ENCODE measurements around the gene PKIB.

DNA sequence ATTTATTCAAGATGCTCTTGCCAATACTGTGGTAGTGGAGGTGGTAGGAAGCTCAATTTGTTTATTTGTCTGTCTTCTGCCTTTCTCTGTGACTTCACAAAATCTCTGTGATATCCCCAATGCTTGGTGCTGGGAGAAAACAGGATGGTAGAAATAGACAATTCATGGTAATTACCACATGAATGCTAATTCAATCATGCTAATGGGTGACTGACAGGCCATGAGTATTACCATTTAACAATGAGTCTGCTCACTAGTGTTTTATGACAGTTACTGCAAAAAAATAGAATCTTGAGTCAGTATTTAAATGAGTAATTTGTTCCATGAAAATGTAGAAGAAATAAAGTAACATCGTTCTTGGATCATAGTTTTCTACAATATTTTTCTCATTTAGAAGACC, 117.0 kb downstream of the PKIB start:
- TF ChIP-seq, protein P1, sequence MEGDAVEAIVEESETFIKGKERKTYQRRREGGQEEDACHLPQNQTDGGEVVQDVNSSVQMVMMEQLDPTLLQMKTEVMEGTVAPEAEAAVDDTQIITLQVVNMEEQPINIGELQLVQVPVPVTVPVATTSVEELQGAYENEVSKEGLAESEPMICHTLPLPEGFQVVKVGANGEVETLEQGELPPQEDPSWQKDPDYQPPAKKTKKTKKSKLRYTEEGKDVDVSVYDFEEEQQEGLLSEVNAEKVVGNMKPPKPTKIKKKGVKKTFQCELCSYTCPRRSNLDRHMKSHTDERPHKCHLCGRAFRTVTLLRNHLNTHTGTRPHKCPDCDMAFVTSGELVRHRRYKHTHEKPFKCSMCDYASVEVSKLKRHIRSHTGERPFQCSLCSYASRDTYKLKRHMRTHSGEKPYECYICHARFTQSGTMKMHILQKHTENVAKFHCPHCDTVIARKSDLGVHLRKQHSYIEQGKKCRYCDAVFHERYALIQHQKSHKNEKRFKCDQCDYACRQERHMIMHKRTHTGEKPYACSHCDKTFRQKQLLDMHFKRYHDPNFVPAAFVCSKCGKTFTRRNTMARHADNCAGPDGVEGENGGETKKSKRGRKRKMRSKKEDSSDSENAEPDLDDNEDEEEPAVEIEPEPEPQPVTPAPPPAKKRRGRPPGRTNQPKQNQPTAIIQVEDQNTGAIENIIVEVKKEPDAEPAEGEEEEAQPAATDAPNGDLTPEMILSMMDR (IDR thresholded peaks at IDR 0.05; ENCODE audit: extremely low read depth in 1 of 2, insufficient read depth in 1 of 2, low read depth in 1 of 2, low read length in 2 of 2): no peak
- no peak for TF ChIP-seq POLR2A (IDR thresholded peaks at IDR 0.05; ENCODE audit: low read depth, low read length)

All from endothelial cell of umbilical vein (primary cell).